Right atrium auricular region (tissue), 2 donors: Measurements from ENCODE around the gene TBC1D23. TPM values are rescaled to one million over a fixed set of nuclear protein-coding genes. Genes with fewer than 3 reads are reported as not detected.

ENCODE experiments used
- DNase-seq: peaks from one replicate; pipeline ENCODE4 v3.0.0-alpha.2; 2019; ENCODE audit warnings: low spot score
- H3K27ac ChIP-seq, 2 donors: fragments of 200-600 bp; sonication (generic); 1 replicate in 1 of 2; 2 replicates in 1 of 2; pipeline ENCODE4 v1.5.1; 2016 to 2019
- H3K27me3 ChIP-seq, 2 donors: fragments of 200-600 bp; sonication (generic); one replicate each; pipeline versions ENCODE4 v1.5.1 to v1.6.0; 2017 to 2019
- H3K36me3 ChIP-seq: fragments of 200-600 bp; sonication (generic); one replicate; pipeline ENCODE4 v1.5.1; 2016
- H3K4me1 ChIP-seq, 2 donors: fragments of 200-600 bp; sonication (generic); one replicate each; pipeline versions ENCODE4 v1.5.1 to v1.6.0; 2017 to 2019
- H3K4me3 ChIP-seq, 2 donors: fragments of 200-600 bp; sonication (generic); 1 replicate in 1 of 2; 2 replicates in 1 of 2; pipeline ENCODE4 v1.5.1; 2017 to 2019; ENCODE audit warnings: mild to moderate bottlenecking in 1 of 2, moderate library complexity in 1 of 2
- H3K9me3 ChIP-seq, 2 donors: fragments of 200-600 bp; sonication (generic); one replicate each; pipeline ENCODE4 v1.5.1; 2019
- total RNA-seq, 2 donors: library from RNA; depleted of rRNA; stranded (reverse); fragments of >200 nt; gene quantifications; one replicate each; pipeline ENCODE4 v1.1.0, GENCODE V29; 2016
- TF ChIP-seq, protein P1 (sequence below), 2 donors: fragments of 200-600 bp; sonication (generic); IDR thresholded peaks; one replicate each; pipeline ENCODE4 v1.5.1; 2019; ENCODE audit warnings: antibody characterized with exemption in 2 of 2

Gene TBC1D23
- total RNA-seq, 2 donors from 2014 or later: 16.3 to 39.5 TPM

DNA sequence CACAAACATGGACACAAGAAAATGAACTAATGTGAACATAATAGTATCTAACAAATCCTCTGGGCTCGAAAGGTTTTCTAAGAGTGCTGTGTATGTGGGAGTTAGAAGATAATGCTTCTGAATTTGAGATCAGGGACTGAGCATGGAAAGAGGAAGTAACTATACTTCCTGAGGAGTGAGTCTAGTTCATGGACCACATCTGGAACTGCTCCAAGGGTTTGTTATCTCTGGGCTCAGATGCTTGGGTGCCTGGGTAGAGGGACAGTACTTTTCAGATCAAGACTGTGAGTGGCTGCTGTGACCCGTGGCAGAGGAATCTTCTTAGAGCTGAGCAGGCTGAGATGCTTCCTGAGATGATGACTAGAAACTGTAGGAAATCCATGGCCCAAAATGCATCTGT, 28.5 kb downstream of the TBC1D23 start:
- DNase-seq: no peak
- TF ChIP-seq, protein P1, sequence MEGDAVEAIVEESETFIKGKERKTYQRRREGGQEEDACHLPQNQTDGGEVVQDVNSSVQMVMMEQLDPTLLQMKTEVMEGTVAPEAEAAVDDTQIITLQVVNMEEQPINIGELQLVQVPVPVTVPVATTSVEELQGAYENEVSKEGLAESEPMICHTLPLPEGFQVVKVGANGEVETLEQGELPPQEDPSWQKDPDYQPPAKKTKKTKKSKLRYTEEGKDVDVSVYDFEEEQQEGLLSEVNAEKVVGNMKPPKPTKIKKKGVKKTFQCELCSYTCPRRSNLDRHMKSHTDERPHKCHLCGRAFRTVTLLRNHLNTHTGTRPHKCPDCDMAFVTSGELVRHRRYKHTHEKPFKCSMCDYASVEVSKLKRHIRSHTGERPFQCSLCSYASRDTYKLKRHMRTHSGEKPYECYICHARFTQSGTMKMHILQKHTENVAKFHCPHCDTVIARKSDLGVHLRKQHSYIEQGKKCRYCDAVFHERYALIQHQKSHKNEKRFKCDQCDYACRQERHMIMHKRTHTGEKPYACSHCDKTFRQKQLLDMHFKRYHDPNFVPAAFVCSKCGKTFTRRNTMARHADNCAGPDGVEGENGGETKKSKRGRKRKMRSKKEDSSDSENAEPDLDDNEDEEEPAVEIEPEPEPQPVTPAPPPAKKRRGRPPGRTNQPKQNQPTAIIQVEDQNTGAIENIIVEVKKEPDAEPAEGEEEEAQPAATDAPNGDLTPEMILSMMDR (IDR thresholded peaks at IDR 0.05): no peak
- no peak overlapping the region for H3K4me3 ChIP-seq
- H3K36me3 ChIP-seq: peaks cover 43% of the 10 kb centered on the region
- no peak overlapping the region for H3K27ac ChIP-seq
- H3K27me3 ChIP-seq: no peaks in the 10 kb centered on the region
- no peaks in the 10 kb centered on the region for H3K9me3 ChIP-seq
- H3K4me1 ChIP-seq: peaks cover 0 to 4% of the 10 kb centered on the region in 2 donors

DNA sequence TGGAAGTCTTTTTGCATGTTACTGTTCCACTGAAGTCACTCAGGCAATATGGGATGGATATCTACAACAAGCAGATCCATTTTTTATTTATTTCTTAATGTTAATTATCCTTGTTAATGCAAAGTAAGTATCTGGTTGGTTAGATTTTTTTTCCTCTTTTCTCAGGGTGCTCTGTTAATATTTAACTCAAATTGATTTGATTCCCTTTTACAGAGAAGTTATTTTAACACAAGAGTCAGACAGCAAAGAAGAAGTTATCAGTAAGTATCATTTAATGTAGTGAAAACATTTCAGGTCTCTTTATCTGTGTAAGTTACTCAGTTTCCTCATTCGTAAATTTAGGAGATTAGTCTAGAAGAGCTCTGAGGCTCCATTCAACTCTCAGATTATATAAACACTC, 34.3 kb downstream of the TBC1D23 start:
- no peak overlapping the region for H3K4me3 ChIP-seq
- no peaks in the 10 kb centered on the region for H3K9me3 ChIP-seq
- TF ChIP-seq, protein P1 (IDR thresholded peaks at IDR 0.05): no peak
- no peaks in the 10 kb centered on the region for H3K27me3 ChIP-seq
- DNase-seq: no peak
- peaks cover 51% of the 10 kb centered on the region for H3K36me3 ChIP-seq
- H3K4me1 ChIP-seq: no peaks in the 10 kb centered on the region
- H3K27ac ChIP-seq: no peak overlapping the region

DNA sequence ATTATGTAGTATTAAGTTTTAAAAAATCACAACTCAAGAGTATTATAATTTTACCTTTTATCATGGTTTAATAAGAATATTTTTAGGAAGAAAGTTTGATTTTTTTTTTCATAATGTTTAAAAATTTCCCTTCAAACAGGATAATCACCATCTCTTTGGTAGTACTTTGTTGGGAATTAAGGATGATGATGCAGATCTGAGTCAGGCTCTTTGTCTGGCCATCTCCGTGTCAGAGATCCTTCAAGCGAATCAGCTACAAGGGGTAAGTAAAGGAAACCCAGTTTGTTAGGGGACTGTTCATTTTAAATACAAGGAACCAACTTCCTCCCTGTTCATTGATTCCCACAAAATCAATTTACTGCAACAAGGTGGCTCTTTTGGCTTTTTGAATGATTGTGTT, 37.0 kb downstream of the TBC1D23 start:
- no peak for DNase-seq
- H3K27ac ChIP-seq: no peak overlapping the region
- H3K9me3 ChIP-seq: no peaks in the 10 kb centered on the region
- no peak overlapping the region for H3K4me3 ChIP-seq
- TF ChIP-seq, protein P1 (IDR thresholded peaks at IDR 0.05): no peak
- H3K36me3 ChIP-seq: peaks cover 40% of the 10 kb centered on the region
- H3K4me1 ChIP-seq: no peaks in the 10 kb centered on the region
- no peaks in the 10 kb centered on the region for H3K27me3 ChIP-seq

DNA sequence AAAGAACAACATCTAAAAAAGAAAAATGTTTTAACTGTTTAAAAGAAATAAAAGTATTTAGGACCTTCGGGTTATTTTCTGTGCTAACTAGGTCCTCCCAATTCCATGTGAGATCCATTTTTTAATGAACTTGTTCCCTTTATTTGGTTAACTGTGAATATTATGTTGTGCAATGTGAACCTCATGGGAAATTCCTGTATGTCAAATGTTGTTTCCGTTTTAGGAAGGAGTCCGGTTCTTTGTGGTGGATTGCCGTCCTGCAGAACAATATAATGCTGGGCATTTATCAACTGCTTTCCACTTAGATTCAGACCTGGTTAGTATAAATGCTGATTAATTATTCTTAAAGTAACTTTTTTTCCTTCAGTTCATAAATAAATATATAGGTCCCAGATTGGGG, 38.2 kb downstream of the TBC1D23 start:
- no peak for DNase-seq
- Histone ChIP-seq H3K36me3 (peaks cover 40% of the 10 kb centered on the region), H3K27me3 (no peaks in the 10 kb centered on the region), H3K4me1 (no peaks in the 10 kb centered on the region), H3K27ac (no peak overlapping the region), H3K4me3 (no peak overlapping the region), H3K9me3 (no peaks in the 10 kb centered on the region)
- TF ChIP-seq, protein P1 (IDR thresholded peaks at IDR 0.05): no peak

DNA sequence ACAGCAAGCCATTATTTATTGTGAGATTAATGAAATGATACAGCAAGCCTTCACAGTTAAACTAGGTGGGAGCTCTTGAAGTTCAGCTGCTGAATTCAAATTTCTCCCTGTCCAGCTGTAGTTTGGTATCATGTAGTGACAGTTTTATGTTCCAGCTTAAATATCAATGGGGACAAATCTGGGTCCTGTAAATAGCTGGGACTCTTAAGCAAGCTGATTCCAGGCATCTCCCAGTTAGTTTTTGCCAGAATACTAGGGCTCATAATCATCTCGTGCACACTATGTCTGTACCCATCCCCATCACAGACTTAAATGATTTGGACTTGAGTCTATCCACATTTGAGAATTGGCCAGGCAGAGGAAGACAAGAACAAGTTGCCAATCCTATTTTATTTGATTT, 45.9 kb downstream of the TBC1D23 start:
- no peak for DNase-seq
- Histone ChIP-seq H3K36me3 (peaks cover 21% of the 10 kb centered on the region), H3K4me1 (no peaks in the 10 kb centered on the region), H3K4me3 (no peak overlapping the region), H3K27ac (no peak overlapping the region), H3K27me3 (no peaks in the 10 kb centered on the region), H3K9me3 (no peaks in the 10 kb centered on the region)
- TF ChIP-seq, protein P1 (IDR thresholded peaks at IDR 0.05): no peak

DNA sequence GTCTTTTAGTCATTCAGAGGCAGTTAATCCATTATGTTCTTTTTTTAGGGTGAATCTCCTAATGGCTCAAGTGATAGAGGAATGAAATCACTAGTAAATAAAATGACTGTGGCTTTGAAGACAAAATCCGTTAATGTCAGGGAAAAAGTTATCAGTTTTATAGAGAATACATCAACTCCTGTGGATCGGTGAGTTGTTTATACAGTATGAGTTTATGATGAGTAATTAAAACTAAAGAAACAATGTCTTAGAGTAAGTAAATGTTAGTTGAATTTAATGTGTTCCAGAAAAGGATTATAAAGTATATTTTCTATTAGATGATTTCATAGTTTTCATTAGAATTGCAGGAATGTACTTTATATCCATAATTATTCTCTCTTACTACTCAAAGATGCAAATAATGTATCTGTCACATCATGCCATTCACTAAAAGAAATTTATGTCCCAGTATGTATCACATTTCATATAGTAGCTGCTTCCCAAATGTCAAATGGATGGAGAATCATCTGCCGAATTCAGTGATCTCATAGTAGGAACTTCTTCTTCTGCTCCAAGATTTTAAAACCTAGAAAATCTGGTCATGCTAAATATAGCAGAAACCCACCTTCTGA, 49.7 kb downstream of the TBC1D23 start:
- no peaks in the 10 kb centered on the region for H3K27me3 ChIP-seq
- H3K4me3 ChIP-seq: no peak overlapping the region
- TF ChIP-seq, protein P1 (IDR thresholded peaks at IDR 0.05): no peak
- no peaks in the 10 kb centered on the region for H3K9me3 ChIP-seq
- H3K27ac ChIP-seq: no peak overlapping the region
- no peaks in the 10 kb centered on the region for H3K4me1 ChIP-seq
- peaks cover 20% of the 10 kb centered on the region for H3K36me3 ChIP-seq
- DNase-seq: no peak
